A673 (cell line): Measurements from ENCODE around the gene MAML3.

Experiments used
- CTCF ChIP-seq: fragments of 300-800, 200-600 bp; sonication (generic); conservative IDR thresholded peaks from 2 replicates; pipeline ENCODE4 v1.5.1; 2017; ENCODE audit warnings: low read depth, mild to moderate bottlenecking, antibody characterized with exemption, low read length, moderate library complexity, mixed read lengths
- EZH2 ChIP-seq: fragments of 200-600 bp; sonication (generic); IDR thresholded peaks from 2 replicates; pipeline ENCODE4 v1.6.1; 2017; ENCODE audit warnings: borderline replicate concordance, low read depth, mild to moderate bottlenecking, mixed read lengths, antibody characterized with exemption, low read length; ENCODE audit not compliant: poor library complexity, severe bottlenecking

DNA sequence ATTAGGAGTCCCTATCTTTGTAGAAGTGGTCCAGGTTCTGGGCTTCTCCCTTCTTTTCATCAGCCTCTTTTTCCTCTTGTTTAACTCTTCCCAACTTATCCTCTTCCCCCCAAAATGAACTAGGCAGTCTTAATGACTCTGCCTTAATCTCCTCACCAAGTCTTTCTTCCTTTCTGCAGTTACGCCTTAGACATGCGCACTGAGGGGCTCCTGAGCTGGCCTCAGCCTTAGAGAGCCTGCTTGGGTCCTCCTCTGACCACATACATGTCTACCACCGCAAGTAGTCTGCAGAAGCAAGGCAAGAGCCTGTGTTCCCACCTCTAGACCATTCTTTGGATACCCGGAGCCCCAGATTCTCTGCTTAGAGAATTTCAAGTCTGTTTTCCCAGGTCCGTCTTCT is 288.4 kb downstream of the MAML3 start:
- TF ChIP-seq CTCF (no peak), EZH2 (no peak)
